GM20431 (cell line): ENCODE results near the gene USP28.
"Not testable (repeated sequence)": the region's sequence is repeated elsewhere in the genome, so short reads cannot be mapped to it uniquely, and the experiment has no call there.

Experiments
- in situ Hi-C: fragments of 300-500 bp; cut with MseI, MboI; formaldehyde crosslinking; loops from one replicate; pipeline ENCODE4 v1.15.0; 2020; ENCODE audit warnings: low sequenced_read_pairs; ENCODE audit not compliant: unreplicated experiment

Gene USP28, protein sequence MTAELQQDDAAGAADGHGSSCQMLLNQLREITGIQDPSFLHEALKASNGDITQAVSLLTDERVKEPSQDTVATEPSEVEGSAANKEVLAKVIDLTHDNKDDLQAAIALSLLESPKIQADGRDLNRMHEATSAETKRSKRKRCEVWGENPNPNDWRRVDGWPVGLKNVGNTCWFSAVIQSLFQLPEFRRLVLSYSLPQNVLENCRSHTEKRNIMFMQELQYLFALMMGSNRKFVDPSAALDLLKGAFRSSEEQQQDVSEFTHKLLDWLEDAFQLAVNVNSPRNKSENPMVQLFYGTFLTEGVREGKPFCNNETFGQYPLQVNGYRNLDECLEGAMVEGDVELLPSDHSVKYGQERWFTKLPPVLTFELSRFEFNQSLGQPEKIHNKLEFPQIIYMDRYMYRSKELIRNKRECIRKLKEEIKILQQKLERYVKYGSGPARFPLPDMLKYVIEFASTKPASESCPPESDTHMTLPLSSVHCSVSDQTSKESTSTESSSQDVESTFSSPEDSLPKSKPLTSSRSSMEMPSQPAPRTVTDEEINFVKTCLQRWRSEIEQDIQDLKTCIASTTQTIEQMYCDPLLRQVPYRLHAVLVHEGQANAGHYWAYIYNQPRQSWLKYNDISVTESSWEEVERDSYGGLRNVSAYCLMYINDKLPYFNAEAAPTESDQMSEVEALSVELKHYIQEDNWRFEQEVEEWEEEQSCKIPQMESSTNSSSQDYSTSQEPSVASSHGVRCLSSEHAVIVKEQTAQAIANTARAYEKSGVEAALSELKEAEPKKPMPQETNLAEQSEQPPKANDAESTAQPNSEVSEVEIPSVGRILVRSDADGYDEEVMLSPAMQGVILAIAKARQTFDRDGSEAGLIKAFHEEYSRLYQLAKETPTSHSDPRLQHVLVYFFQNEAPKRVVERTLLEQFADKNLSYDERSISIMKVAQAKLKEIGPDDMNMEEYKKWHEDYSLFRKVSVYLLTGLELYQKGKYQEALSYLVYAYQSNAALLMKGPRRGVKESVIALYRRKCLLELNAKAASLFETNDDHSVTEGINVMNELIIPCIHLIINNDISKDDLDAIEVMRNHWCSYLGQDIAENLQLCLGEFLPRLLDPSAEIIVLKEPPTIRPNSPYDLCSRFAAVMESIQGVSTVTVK

DNA sequence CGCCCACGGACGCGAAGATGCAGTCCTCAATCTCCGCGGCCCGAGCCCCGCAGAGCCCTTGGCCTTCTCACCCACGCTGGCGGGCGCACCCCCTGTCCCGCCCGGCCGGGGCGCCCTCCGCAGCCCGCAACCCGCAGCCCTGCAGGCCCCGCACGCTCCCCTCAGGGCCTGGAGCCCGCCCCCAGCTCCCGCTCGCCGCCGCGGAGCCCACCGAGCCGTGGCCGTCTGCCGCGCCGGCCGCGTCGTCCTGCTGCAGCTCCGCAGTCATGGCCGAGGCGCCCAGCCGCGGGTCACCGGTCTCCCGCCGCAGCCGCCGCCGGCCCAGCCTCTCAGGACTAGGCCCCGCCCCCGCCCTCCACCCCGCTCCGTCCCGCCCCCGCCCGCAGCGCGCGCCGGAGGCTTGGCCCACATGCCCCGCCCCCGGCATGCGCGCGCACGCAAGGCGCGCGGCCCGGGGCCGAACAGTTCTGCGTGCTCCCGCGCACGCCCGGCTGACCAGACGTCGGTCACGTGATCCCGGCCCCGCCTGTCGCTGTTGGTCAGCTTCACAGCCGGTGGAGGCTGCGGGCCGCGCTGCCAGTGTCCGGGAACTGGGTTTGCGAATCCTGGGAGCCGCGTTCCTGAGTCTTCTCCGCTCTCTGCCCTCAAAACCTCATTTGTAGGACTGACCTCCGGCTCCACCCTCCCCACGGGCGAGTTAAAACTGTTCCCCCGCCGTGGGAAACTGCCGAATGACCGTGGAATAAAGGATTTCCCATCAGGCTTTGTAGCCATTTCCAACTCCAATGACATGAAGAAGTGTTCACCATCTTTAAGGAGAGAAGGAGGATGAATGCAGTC, at the start of gene USP28:
Gene USP28, minus strand, starts transcription at position 339 of the 840 bp plus-strand sequence. Its CDS starts 71 bp downstream, at position 268.
- in situ Hi-C loops, result no loop called here

DNA sequence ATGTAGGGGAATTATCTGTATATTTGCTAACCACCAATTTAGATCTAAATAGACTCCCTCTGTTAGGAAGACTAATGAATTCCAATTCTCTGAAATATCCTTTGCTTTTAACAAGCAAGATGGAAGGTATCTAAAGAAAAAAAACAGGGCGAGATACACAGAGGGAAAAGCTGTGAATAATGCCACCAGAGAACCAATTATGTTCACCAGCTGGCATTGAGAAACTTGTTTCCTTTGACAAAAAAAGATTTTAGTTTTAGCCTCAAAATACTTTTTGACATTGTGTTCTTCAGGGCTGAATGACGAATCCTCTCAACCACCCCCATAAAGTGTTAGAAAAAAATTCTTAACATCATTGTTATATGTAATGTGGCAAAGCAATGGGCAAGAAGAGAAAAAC, 48.2 kb upstream of the USP28 start:
- in situ Hi-C loops, result no loop called here

DNA sequence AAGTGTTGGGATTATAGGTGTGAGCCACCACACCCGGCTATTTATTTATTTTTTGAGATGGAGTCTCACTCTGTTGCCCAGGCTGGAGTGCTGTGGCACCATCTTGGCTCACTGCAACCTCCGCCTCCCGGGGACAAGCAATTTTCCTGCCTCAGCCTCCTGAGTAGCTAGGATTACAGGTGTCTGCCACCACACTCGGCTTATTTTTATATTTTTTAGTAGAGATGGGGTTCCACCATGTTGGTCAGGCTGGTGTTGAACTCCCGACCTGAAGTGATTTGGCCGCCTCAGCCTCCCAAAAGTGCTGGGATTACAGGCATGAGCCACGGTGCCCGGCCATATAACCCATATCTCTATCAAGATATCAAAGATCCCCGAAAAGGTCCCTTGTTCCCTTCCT, 36.1 kb upstream of the USP28 start:
- in situ Hi-C loops, result not testable (repeated sequence)

DNA sequence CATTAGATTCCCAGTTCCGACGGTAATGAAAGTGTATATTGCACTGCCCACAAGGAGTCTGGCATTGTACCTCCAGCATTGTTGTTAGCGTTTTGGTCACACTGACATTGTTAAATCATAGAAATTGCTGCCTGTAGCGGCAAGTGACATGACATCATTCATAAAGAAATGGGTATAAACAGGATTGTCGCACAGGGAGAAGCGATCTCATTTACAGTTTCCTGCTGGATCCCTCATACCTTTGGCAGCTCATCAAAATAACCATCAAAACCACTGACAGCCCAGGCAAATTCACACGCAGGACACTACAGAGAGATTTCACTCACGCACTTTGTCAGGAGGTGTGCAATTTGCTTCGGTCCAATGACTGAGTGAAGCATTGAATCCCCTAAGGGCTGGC, 32.7 kb upstream of the USP28 start:
- in situ Hi-C loops, result no loop called here

DNA sequence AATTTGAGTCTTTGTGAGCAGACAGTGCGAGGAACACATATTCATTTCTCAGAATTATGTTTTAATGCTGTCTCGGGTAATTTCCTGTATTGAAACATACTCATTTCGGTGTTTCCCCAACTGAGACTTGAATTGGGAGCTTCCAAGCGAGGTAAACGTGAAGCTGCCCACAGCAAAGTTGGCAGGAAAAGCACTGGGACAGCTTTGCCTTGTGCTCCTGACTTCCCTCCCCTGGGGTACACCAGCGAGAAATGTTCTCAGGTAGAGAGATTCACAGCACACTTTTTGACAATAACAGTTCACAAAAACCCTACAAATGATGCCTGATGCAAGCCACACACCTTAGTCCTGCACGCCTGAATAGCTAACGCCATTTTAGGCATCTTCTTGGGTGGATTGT, 32.3 kb upstream of the USP28 start:
- in situ Hi-C loops, result no loop called here

DNA sequence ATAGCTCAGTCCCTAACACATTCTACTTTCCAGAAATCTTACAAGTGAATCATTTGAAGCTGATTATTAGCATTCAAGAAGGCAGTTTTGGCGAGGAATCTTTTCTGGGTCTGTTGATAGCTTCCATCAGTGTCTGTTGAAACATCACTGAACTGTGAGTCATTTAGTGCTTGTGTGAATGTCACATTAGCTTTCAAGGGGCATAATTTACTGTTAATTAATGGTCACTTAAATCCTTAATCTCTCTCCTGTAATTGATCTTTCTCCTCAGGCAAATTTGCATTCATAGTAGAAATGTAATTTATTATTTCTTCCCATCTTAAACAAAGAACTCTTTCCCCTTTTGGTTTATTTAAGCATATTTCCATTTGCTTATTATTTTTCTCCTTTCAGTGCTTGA, 31.8 kb upstream of the USP28 start:
- in situ Hi-C loops, result no loop called here

DNA sequence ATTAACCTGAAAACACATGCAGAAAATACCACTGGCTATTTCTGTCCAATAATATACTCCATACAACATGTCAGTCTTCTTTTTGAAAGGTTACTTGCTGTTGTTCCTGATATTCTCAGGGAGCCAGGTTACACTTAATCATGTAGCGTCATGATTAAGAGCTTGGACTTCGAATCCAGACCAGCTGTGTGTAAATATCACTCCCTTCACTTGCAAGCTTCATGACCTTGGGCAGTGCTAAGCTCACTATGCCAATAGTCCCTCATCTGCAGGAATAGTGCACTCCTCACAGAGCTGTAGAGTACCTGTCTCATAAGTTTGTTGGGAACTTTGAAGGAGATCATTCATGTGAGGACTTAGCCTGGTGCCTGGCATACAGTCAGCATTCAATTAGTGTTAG, 31.1 kb upstream of the USP28 start:
- in situ Hi-C loops, result no loop called here

DNA sequence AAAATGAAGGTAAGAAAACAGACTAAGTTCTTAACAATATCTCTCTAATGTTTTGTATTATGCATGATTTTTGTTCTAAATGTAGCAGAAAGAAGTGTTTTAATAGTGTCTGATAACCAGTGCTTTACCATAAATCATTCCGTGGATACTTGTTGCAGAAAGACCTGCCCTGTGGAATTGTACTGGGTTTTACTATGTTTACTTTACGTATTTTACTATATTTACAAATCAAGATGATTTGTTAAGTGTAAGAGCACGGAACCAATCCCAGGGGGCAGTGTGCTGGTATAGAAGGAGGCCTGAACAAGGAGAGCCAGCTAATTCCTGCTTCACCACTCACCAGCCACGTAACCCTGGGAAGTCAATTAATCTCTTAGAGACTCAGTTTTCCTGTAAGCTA, 30.7 kb upstream of the USP28 start:
- in situ Hi-C loops, result no loop called here

DNA sequence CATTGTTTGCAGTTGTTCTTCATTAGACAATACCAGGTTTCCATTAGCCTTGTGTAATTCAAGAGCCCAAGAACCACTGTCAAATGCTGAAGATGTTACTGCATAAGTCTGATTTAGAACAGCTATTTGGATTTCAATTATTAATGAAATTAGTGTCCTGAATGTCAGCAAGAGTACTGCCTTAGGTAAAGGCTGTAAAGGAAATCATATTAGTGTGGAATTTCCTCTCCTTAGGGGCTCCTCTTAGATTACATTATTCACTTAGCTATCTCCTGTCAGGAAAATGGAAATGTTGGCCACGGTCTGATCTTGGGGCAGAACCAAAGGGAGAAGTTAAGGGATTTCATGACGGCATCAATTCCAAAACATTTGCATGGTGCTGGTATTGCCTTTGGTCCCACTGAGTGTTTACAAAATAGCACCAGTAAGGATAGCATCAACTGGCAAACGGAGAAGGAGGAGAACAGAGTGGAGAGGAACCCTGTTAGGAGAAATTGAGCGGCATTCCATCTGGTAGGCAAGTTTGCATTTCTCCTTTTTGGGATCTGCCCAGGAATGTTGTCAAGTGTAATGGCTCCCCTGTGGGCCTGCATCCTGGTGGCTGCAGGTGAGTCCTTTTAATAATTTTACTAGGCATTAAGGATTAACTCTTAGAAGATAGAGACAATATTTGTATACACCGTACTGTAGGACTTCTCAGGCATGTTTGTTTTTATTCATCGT, 29.2 kb upstream of the USP28 start, which contains the start of gene HTR3B:
Gene HTR3B, plus strand, starts transcription at position 418 of the 723 bp plus-strand sequence. Its CDS starts 138 bp downstream, at position 556.
- in situ Hi-C loops, result no loop called here

DNA sequence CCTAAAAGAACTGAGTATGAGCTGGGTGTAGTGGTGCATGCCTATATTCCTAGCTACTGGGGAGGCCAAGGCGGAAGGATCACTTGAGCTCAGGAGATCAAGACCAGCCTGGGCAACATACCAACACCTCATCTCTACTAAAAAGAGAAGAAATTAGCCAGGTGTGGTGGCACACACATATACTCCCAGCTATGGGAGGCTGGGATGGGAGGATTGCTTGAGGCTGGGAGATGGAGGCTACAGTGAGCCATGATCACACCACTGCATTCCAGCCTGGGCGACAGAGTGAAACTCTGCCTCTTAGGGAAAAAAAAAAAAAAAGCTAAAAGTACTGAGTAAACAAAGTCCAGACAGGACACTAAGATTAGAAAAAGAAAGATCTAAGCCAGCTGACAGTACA, 25.8 kb upstream of the USP28 start:
- in situ Hi-C loops, result no loop called here

DNA sequence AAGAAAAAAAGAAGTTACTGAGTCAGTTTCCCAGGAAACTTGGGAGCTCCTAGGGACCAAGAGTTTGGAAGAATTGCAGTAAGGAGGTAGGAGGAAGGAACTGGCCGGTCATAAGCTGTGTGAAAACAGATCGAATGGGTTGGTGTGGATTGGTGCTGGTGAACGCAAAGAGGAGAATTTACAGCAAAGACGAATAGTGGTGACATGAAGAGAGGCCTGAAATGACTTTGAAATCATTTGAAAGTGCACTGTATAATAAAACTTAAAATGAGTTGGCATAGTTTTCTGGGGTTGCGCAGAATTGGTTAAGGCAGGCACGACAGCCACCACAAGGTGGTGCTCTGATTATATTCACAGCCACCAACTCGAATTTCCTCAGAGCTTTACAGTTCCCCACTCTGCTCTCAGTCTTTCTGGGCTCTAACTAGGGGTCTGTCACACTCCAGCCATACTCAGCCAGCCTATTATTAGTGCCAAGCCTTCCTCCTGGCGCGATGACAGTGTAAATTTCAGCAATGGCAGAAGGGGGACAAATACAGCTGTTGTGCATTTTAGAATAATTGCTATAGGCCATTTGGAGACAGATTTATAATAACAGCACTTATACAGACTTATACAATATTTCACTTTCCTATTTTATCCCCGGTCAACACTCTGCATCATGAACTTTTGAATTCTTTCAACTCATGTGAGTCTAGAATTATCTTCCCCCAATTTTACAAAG, 20.9 kb upstream of the USP28 start:
- in situ Hi-C loops, result no loop called here

DNA sequence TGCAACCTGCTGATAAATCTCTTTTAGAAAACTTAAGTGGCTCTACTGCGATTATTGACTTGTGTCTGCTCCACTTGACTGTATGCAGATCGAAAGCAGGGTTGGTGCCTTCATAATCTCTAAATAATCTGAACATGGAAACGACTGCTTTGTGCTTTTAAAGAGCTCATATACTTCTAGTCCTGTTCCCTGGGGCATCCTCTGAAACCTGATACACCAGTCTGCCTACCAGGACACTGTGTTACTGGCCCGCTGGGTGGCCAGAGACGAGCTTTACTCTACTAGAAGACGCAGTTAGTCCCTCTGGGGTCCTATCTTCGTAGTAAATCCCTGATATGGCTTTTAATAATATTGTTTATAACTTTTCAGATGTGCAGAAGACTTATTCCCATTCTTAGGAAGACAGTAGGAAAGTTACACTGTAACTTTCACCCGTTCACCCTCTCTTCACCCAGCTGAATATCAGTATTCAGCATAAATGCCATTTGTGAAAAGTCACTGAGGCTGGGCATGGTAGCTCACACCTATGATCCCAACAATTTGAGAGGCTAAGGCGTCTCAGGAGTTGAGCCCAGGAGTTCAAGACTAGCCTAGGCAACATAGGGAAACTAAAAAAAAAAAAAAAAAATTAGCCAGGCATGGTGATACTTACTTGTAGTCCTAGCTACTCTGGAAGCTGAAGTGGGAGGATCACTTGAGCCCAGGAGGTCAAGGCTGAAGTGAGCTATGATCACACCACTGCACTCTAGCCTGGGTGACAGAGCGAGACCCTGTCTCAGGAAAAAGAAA, 20.2 kb upstream of the USP28 start:
- in situ Hi-C loops, result no loop called here

DNA sequence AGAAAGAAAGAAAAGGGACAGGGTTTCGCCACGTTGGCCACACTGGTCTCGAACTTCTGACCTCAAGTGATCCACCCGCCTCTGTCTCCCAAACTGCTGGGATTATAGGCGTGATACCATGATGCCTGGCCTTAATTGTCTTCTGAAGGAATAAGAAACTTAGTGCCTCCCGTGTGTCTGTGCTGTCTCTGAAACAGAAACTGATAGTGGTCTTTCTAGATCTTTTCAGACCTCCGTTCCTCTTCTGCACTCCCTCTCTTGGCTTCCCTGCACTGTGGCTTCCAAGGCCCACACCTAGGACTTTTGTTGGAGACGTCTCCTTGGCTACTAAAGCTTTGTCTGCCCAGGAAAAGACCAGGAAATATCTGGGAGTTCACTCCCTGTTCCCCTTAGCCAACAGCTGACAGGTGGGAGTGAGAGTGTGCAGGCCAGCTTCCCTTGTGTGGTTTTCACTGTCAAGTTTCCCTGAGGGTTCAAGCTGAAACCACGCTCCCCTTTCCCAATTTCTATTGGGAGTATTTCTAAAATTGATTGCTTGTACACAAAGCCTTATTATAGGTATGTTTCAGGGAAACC, 19.1 kb upstream of the USP28 start:
- in situ Hi-C loops, result no loop called here

DNA sequence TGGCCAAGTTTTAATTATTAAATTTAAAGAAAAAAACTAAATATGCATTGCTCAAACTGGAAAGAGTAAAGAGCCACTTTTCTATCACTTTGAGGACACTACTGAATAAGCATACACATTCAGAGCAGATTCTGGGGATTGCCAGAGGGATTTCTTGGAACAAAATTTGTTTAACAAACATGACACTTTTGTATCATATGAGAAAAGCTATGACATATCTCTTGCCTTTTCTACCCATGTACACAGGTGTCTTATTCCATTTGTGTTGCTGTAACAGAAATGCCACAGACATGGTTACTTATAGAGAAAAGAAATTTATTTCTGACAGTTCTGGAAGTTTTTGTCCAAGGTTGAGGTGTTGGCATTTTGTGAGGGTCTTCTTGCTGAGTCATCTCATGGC, 13.5 kb upstream of the USP28 start:
- in situ Hi-C loops, result no loop called here

DNA sequence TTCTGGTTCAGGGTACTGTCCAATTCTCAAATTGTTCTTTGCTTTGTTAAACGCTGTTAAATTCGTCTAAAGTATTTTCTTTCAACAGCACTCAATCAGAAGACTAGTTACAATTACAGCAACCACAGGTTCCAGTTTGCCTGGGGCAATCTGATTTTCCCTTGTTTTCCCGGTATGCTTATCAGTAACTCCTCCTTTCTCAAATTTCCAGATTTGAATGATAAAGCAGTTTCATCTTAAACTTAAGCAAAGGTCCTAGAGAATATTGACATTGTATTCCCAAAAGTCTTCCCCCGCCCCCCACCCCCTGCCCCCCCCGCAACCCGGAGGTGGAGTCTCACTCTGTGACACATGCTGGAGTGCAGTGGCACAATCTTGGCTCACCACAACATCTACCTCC, 10.5 kb upstream of the USP28 start:
- in situ Hi-C loops, result no loop called here

DNA sequence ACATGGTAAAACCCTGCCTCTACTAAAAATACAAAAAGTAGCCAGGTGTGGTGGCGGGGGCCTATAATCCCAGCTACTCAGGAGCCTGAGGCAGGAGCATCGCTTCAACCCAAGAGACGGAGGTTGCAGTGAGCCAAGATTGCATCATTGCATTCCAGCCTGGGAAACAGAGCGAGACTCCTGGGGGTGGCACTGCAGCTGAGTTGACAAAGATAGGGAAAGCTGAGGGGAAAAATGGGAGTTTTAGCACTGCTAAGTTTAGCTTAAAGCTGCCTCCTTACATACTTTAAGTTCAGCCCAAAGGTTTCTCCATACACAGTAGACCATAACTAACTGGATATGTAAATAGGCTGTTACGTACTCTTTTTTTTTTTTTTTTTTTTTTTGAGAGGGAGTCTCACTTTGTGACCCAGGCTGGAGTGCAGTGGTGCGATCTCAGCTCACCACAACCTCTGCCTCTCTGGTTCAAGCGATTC, 9.0 kb upstream of the USP28 start:
- in situ Hi-C loops, result no loop called here

DNA sequence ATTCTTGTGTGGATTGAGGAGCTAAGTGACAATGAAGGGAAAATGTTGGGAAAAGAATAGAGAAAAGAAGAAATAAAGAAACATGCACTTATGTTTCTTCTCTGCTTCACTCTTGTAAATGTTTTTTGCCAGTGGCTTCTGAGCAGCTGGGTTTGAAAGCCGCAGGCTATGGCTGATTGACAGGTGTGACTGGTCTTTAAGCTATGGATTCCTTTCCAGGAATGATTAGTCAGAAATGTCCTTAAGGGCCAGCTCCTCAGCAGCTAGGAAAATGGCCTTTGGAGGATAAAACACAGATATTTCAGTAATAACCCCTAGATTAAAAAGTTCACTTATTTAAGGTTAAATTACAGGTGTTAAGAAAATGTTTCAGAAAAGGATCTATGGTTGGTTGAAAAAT, 6.5 kb upstream of the USP28 start:
- in situ Hi-C loops, result no loop called here
